Gastroesophageal sphincter (tissue), 4 donors: ENCODE data around the gene OLA1. TPM values are rescaled to one million over a fixed set of nuclear protein-coding genes. Genes with fewer than 3 reads are reported as not detected.

Source experiments
- ATAC-seq: fragments of 150-250 bp; one replicate; pipeline ENCODE4 v1.9.1; 2016; ENCODE audit warnings: mild to moderate bottlenecking, moderate library complexity
- H3K27ac ChIP-seq, 4 donors: fragments of 200-600 bp; sonication (generic) in 3 of 4; 1 replicate in 3 of 4; 2 replicates in 1 of 4; pipeline ENCODE4 v1.5.1; 2016 to 2019
- H3K27me3 ChIP-seq: fragments of 200-600 bp; sonication (generic); one replicate; pipeline ENCODE4 v1.5.1; 2019
- H3K36me3 ChIP-seq, 2 donors: fragments of 200-600 bp; sonication (generic); one replicate each; pipeline ENCODE4 v1.5.1; 2019; ENCODE audit warnings: control low read depth in 1 of 2
- H3K4me1 ChIP-seq, 3 donors: fragments of 200-600 bp; sonication (generic); 1 replicate in 2 of 3; 2 replicates in 1 of 3; pipeline ENCODE4 v1.5.1; 2016 to 2019; ENCODE audit warnings: control low read depth in 2 of 3
- H3K4me3 ChIP-seq, 2 donors: fragments of 200-600 bp; sonication (generic); one replicate each; pipeline ENCODE4 v1.5.1; 2019; ENCODE audit warnings: mild to moderate bottlenecking in 1 of 2, moderate library complexity in 1 of 2
- H3K9me3 ChIP-seq, 3 donors: fragments of 200-600 bp; sonication (generic); one replicate each; pipeline ENCODE4 v1.5.1; 2017 to 2019; ENCODE audit warnings: control low read depth in 2 of 3
- EP300 ChIP-seq: sonication (generic); formaldehyde crosslinking; IDR thresholded peaks from one replicate; pipeline ENCODE4 v1.6.1; 2017; ENCODE audit warnings: antibody characterized with exemption, mild to moderate bottlenecking
- POLR2A ChIP-seq, 2 donors: fragments of 450-650 bp; IDR thresholded peaks; one replicate each; pipeline ENCODE4 v1.6.1; 2017; ENCODE audit warnings: antibody characterized with exemption in 2 of 2, mild to moderate bottlenecking in 2 of 2, moderate library complexity in 1 of 2
- POLR2AphosphoS5 ChIP-seq: sonication (generic); formaldehyde crosslinking; IDR thresholded peaks from one replicate; pipeline ENCODE4 v1.6.1; 2017; ENCODE audit warnings: antibody characterized with exemption
- WGBS, 2 donors: methylation state at CpG; one replicate each; pipeline ENCODE4 v1.1.5; 2018; ENCODE audit warnings: low coverage in 1 of 2; 5-methylcytosine and 5-hydroxymethylcytosine counted together
- small RNA-seq, 4 donors: library from RNA; depleted of rRNA; stranded (forward); fragments of <200 nt; gene quantifications; one replicate each; pipeline ENCODE3, GENCODE V24; 2016
- total RNA-seq, 4 donors: library from RNA; depleted of rRNA; stranded (reverse); fragments of >200 nt; gene quantifications; one replicate each; pipeline ENCODE4 v1.1.0, GENCODE V29; 2016
- TF ChIP-seq, protein P1 (sequence below), 4 experiments: fragments of 200-600 bp in 2 of 4; fragments of 450-650 bp in 2 of 4; sonication (generic) in 1 of 4; IDR thresholded peaks; one replicate each; pipeline ENCODE4 v1.5.1; 2017 to 2019; ENCODE audit warnings: antibody characterized with exemption in 4 of 4, mild to moderate bottlenecking in 2 of 4, moderate library complexity in 2 of 4

OLA1 gene
- total RNA-seq, 4 donors from 2014 or later: 57.1 to 90.4 (median 72.1) TPM

DNA sequence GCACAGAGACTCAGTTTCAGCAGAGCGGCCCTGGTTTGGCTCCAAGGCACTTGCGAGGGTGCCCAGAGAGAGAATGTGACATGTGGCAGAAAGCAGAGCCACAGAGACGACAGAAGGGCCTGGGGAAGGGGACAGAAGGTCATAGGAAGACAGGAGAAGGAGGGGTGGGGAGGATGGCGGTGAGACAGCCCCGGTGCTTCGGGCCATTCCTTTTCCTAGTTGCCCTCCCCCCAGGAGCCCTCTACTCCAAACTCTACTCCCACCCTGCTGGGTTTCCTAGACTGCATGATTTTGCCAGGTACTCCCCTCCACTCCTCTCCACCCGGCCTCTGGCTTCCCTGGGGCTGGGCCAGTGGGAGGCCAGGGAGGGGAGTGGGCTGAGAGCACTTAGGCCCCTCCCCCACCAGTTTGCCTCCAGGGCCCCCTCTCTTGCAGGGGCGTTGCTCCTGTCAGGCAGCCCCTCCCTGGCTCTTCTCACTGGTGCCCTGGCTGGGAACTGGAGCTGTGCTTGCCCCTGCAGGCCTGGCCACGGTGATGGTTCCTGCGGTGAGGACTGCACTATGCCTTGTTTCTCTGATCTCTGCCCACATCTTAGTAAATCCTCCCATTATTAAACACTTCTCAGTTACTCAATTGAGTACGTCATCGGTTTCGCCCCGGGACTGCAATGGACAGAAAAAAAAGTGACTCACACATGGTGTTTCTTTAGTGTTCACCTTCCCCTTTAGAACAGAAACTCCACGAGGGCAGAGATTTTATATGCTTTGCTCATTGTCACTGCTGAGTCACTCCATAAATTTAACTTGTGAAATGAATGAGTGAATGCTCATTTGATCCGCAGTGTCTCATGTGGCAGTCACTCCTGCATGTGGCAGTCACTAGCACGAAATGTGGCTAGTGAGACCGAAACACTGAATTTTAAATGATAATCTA, 224.5 kb downstream of the OLA1 start:
- H3K4me3 ChIP-seq: no peak overlapping the region
- peak overlapping the region; percentile 51 to 86 (median 78) for H3K27ac ChIP-seq
- H3K9me3 ChIP-seq: no peaks in the 10 kb centered on the region
- no peak for TF ChIP-seq EP300
- TF ChIP-seq, protein P1, sequence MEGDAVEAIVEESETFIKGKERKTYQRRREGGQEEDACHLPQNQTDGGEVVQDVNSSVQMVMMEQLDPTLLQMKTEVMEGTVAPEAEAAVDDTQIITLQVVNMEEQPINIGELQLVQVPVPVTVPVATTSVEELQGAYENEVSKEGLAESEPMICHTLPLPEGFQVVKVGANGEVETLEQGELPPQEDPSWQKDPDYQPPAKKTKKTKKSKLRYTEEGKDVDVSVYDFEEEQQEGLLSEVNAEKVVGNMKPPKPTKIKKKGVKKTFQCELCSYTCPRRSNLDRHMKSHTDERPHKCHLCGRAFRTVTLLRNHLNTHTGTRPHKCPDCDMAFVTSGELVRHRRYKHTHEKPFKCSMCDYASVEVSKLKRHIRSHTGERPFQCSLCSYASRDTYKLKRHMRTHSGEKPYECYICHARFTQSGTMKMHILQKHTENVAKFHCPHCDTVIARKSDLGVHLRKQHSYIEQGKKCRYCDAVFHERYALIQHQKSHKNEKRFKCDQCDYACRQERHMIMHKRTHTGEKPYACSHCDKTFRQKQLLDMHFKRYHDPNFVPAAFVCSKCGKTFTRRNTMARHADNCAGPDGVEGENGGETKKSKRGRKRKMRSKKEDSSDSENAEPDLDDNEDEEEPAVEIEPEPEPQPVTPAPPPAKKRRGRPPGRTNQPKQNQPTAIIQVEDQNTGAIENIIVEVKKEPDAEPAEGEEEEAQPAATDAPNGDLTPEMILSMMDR (IDR thresholded peaks at IDR 0.05): no peak
- no peak for TF ChIP-seq POLR2A (IDR thresholded peaks at IDR 0.05)
- TF ChIP-seq POLR2AphosphoS5: no peak
- H3K36me3 ChIP-seq: no peaks in the 10 kb centered on the region
- peaks cover 0 to 34% (median 14%) of the 10 kb centered on the region in 3 donors for H3K4me1 ChIP-seq
- H3K27me3 ChIP-seq: no peaks in the 10 kb centered on the region
- peak; percentile 70 for ATAC-seq
- WGBS, 2 donors: 57 to 67% methylated on average over 13 to 15 of the region's 18 CpGs

Small RNAs within 50 kb of the gene (small RNA-seq; reads per million reads assigned to genes)
- 0 reads per million in 4 donors for gene RF00019

Other genes with a start within 250 kb of the OLA1 start
- gene SP9, start 86.4 kb upstream of the OLA1 start, total RNA-seq: not detected
- gene SCRN3, start 147.2 kb upstream of the OLA1 start, total RNA-seq: 10 to 100 TPM; 22.2 to 30.4 (median 26.8) TPM
- 10 to 100 TPM; 18.0 to 45.9 (median 32.2) TPM for gene GPR155, start 238.5 kb upstream of the OLA1 start, total RNA-seq